Stimulated activated CD4-positive, alpha-beta T cell treated with anti-CD3 and anti-CD28 coated beads, Interleukin-1b, Interleukin-23, amount 100 ng/mL, for 24 hours (primary cell): Measurements from ENCODE around the gene CORO2B.

Experiments
- DNase-seq, 4 experiments: peaks; one replicate each; pipeline ENCODE4 v3.0.0-alpha.2; 2020; ENCODE audit warnings: low read depth in 4 of 4, low spot score in 1 of 4

The CORO2B gene

GRCh38 chr15:68572309-68572708 lies 6.5 kb upstream of the CORO2B start:
- no peak for DNase-seq

GRCh38 chr15:68572921-68573320 lies 5.9 kb upstream of the CORO2B start:
- no peak for DNase-seq

- no peak for DNase-seq
Observed at GRCh38 chr15:68574046-68574445, 4.7 kb upstream of the CORO2B start.

- no peak for DNase-seq
Observed at GRCh38 chr15:68574629-68575028, 4.2 kb upstream of the CORO2B start.

- DNase-seq, result no peak
Observed at GRCh38 chr15:68576235-68576892, 2.4 kb upstream of the CORO2B start.

GRCh38 chr15:68578175-68578979 lies 416 bp upstream of the CORO2B start:
- DNase-seq, result no peak

GRCh38 chr15:68580026-68580882 lies 1.5 kb downstream of the CORO2B start:
- DNase-seq, result no peak

- DNase-seq, result no peak
Observed at GRCh38 chr15:68580883-68581155, 2.0 kb downstream of the CORO2B start.

GRCh38 chr15:68581725-68582124 lies 2.9 kb downstream of the CORO2B start:
- no peak for DNase-seq

GRCh38 chr15:68582236-68582635 lies 3.4 kb downstream of the CORO2B start:
- DNase-seq, result no peak

- DNase-seq, result no peak
Observed at GRCh38 chr15:68582864-68583263, 4.1 kb downstream of the CORO2B start.

- no peak for DNase-seq
Observed at GRCh38 chr15:68583321-68583720, 4.5 kb downstream of the CORO2B start.

- DNase-seq, result no peak
Observed at GRCh38 chr15:68583936-68584755, 5.4 kb downstream of the CORO2B start.

- DNase-seq, result no peak
Observed at GRCh38 chr15:68584756-68585573, 6.2 kb downstream of the CORO2B start.

GRCh38 chr15:68585574-68586273 lies 6.9 kb downstream of the CORO2B start:
- no peak for DNase-seq

- no peak for DNase-seq
Observed at GRCh38 chr15:68586274-68586961, 7.6 kb downstream of the CORO2B start.

- no peak for DNase-seq
Observed at GRCh38 chr15:68587769-68588385, 9.1 kb downstream of the CORO2B start.

GRCh38 chr15:68589053-68589452 lies 10.3 kb downstream of the CORO2B start:
- no peak for DNase-seq
